HPDE6-E6E7 (cell line): ENCODE data around the gene SMIM9.
A peak's percentile ranks its signal among the peaks of the same experiment; 100 is the strongest.
"Not testable (repeated sequence)": the region's sequence is repeated elsewhere in the genome, so short reads cannot be mapped to it uniquely, and the experiment has no call there.

Experiments
- DNase-seq: peaks from one replicate; pipeline ENCODE4 v3.0.0; 2011; ENCODE audit warnings: missing footprints; ENCODE audit errors: extremely low spot score

Gene SMIM9

DNA sequence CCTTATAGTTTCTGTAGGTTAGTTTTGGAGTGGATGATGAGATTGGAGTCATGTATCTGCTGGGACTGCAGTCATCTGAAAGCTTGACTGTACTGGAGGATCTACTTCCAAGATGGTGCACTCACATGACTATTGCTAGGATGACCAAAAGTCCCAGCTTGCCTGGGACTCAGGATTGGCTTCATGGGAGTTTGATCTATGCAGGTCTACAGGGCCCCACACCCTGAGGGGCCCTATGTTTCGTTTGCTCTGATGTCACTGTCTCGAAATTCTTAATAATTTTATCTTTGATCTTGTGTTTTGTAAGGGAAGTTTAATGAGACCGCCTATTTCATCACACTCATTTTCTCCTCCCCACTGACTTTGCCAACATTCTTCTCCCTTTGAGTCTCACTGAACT is at the start of gene SMIM9:
SMIM9 (minus strand) TSS at position 101 of the 400 bp plus-strand sequence. CDS start 3,806 bp downstream, outside the sequence.
- DNase-seq = no peak

DNA sequence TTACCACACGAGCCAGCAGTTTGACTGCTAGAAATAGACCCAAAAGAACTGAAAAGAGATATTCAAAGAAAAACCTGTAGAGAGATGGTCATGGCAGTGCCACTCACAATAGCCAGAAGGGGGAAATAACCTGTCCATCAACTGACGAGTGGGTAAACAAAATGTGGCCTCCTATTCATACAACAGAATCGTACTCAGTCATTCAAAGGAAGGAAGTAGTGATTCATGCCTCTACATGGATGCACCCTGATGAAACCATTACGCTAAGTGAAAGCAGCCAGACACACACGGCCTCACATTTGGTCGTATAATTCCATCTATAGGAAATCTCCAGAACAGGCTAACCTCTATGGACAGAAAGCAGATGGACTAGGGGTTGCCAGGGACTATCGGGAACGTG is 49.6 kb upstream of the SMIM9 start:
- not testable (repeated sequence) for DNase-seq

DNA sequence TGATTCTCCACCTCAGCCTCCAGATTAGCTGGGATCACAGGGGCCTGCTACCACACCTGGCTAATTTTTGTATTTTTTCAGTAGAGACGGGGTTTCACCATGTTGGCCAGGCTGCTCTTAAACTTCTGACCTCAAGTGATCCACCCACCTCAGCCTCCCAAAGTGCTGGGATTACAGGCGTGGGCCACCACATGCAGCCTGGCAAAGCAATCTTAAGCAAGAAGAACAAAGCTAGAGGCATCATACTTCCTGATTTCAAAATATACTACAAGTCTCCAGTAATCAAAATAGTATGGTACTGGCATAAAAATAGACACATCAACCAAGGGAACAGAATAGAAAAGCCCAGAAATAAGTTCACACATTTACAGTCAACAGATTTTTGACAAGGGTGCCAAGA is 38.9 kb upstream of the SMIM9 start:
- DNase-seq = no peak

DNA sequence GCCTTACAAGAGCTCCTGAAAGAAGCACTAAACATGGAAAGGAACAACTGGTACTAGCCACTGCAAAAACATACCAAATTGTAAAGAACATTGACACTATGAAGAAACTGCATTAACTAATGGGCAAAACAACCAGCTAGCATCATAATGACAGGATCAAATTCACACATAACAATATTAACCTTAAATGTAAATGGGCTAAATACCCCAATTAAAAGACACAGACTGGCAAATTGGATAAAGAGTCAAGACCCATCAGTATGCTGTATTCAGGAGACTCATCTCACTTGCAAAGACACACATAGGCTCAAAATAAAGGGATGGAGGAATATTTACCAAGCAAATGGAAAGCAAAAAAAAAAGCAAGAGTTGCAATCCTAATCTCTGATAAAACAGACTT is 34.1 kb upstream of the SMIM9 start:
- not testable (repeated sequence) for DNase-seq

DNA sequence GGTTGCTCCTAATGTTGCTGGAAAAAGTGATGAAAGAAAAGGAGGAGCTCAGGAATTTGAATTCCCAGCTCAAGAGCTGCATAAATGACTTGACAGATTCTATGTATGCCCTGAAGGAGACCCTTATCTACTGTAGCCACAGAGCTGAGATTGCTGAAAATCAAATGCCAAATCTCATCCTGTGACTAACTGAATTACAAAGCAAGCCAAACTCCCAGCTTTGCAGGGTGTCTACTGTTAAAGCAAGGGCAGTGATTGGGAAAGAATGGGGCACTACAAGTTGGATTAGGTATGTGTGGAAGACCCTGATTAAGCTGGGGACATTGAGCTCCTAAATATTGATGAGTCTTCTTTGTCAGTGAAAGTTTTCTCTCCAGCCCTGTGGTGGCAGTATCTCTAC is 20.8 kb upstream of the SMIM9 start:
- DNase-seq = no peak

DNA sequence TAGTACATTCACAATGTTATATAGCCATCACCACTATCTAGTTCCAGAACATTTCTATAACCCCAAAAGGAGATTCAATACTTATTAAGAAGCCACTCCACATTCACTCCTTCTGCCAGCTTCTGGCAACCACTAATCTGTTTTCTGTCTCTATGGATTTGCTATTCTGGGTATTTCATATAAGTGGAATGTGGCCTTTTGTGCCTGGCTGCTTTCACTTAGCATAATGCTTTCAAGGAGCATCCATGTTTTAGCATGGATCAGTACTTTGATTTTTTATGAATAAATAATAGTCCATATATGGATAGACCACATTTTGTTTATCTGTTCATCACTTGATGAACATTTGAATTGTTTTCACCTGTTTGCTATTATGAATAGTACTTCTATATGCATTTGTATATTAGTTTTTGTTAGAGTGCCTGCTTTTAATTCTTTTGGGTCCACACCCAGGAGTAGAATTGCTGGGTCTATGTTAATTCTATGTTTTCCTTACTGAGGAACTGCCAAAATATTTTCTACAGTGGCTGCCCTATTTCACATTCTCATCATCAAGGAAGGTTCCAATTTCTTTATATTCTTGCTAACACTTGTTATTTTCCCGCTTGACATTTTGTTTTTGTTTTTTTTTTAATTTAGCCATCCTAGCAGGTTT is 16.6 kb upstream of the SMIM9 start:
- no peak for DNase-seq

DNA sequence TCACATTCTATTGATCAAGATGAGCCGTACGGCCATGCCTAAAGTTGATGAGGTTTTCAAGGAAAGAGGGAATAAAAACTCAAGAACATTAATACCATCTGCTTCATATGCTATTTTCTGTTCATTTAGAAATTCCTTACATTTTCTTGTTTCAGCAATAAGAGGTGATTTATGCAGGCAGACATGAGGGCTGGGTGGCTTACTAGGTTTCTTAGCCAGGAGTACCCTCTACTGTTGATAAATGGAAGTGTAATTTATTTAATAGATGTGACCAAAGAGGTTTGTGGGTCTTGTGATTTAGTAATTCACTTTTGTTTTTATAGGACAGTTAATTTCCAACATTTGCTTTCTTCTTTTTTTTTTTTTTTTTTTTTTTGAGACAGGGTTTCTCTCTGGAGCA is 6.4 kb upstream of the SMIM9 start:
- peak; percentile 44 for DNase-seq

DNA sequence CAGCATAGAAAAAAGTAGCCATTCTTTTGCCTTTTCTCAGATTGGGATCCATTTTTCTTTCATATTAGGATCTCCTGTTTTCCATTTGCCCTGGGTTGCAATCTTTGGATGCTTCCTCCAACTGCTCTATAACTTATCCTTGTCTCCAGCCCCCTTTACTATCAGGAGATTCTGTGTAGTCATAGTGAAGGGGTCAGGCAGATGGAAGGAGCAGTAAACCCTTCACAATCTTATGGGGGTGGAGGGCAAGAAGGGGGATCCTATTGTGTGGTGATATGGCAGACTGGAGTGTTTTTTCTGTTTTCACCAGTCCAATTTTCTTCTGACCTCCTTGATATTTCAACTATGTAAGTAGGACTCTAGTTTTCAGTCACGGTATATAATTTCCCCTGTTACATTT is 1.7 kb upstream of the SMIM9 start:
- no peak for DNase-seq

DNA sequence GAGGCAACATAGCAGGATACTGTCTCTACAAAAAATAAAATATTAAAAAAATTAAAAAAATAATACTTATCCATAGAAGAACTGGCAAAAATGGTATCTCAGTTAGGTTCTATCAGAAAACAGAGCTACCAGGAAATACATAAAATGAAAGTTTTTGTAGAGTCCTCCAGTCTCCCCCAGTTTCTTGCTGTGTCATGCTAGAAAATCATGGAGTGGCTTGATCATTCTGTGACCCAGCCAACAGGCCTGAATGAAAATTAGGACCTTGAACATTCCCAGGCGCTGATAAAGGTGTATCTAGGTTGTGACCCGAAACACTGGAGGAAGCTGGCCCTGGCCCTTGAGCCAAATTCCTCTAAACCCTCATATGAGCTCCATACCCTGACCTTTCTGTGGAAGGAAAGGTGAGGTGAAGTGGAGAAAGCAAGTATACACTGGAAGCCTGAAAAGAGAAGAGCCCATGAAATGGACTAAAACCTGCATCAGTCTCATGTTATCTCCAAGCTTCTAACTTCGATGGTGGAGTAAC is 652 bp downstream of the SMIM9 start:
- DNase-seq = no peak

DNA sequence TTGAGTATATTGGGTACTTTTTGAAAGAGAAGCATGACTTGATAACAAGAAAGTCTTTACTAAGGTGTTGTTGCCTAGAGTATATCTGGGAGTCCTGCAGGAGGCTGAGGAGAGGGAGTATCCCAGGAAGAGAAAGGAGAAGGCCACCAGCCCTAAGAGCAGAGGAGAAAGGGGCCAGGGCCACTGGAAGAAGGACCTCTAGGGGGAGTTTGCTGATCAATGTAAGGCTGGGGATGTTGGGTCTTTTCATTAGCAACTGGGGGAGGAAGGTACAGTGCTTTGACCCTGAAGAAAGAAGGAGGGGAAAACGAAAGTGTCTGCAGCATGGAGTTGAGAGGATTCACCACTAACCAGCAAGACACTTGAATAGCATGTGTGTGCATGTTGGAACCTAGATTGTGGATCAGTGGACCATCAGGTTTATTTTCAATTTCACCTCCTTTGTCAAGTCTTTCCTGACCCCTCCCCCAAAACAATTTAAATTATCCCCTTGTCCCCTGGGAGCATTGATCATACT is 4.5 kb downstream of the SMIM9 start:
- DNase-seq = no peak

DNA sequence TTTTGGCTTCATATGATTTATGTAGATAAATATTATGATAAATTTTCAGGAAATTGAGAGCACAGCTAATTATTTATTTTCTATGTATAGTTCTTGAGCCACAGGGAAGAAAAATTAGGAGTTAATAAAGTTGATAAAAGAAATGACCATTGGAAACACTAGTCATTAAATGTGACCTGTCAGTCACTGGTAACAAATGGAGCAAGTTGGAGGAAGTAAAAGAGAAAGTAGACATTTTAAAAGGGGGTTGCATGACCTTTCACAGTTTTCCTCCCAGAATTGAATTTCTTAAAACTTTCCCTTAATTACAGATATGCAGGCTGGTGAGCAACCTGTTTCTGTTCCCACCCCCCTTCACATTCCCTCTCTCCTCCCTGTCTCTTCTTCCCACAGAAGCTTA is 5.3 kb downstream of the SMIM9 start:
- no peak for DNase-seq

DNA sequence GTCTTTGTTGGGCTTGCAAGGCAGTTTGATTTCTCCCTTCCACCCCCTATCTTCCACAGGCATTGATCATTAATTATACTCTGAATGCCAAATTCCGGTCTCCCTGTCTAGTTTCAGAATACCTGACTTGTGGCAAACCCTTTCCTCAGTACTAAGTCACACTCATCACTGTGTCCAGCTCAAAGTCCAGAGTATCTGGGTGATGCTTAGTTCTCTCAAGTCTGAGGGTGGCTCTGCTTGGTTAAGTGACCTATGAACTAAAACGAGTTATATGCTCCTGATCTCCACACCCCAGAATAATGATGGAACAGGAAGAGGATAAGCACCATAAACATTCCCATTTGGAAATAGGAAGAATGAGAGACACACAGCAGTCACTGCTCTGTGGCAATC is 6.5 kb downstream of the SMIM9 start:
- DNase-seq = no peak

DNA sequence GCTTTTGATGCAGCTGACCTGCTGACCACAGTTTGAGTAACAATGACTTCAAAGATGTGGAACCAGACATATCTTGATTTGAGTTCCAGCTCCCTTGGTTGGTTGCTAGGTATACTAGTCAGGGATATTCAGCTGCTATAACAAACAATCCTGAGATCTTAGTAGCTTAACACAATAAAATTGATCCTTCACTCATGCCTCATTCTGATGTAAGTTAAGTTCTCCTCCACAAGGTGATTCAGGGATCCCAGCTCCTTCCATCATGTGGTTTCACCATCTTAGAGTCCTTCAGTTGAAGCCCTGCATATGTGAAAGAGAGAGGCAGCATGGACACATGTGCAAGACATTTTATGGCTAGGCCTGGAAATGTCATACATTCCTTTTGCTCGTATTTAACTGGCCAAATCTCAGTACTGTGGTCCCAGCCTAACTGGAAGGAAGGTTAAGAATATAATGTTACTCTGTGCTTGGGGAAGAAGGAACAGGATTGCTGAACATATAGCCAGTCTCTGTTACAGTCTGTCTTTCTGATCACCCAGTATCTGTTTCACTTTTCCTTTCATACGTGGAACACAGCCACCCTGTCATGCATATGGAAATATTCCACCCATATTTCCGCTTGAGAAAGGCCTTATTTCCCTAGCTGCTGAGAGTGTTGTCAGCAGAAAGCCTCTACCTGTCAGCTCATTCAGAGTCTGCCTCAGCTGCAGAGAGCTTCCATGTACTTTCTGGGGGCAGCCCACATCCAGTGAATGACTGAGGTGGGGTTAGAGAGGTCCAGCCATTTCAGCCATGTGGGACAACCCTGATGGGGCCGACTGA is 7.1 kb downstream of the SMIM9 start:
- DNase-seq = no peak

DNA sequence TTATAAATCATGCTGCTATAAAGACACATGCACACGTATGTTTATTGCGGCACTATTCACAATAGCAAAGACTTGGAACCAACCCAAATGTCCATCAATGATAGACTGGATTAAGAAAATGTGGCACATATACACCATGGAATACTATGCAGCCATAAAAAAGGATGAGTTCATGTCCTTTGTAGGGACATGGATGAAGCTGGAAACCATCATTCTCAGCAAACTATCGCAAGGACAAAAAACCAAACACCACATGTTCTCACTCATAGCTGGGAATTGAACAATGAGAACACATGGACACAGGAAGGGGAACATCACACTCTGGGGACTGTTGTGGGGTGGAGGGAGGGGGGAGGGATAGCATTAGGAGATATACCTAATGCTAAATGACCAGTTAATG is 8.9 kb downstream of the SMIM9 start:
- not testable (repeated sequence) for DNase-seq

DNA sequence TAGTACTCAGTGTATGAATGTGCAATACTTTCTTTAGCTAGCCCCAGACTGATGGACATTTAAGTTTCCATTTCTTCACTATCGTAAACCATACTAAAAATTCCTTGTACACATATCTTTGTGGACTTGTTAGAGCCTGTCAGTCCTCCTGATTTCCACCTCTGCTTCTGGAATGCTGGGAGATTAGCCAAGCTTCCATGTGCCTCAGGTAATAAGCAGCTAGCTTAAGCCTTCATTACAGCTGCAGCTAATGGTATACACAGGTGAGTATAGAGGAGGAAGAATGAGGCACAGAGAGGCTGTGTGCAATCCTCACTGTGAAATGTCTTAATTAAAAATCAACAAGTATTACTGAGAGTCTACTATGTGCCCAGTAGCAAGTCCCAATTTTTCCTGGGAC is 9.8 kb downstream of the SMIM9 start:
- DNase-seq = no peak

DNA sequence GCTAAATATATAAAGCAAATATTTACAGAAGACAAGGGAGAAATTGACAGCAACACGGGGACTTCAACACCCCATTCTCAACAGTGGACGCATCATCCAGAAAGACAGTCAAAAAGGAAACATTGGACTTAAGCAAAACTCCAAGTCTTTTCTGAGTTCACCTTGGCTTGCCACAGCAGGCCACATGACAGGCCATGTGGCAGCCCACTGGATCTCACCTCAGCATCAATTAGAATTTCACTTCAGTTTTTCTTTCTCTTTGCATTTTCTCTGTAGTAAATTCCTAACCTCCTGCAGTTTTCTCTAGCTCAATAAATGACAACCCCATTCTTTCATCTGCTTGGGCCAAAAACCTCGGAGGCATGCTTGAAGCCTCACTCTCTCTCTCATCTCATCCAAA is 12.4 kb downstream of the SMIM9 start:
- no peak for DNase-seq

DNA sequence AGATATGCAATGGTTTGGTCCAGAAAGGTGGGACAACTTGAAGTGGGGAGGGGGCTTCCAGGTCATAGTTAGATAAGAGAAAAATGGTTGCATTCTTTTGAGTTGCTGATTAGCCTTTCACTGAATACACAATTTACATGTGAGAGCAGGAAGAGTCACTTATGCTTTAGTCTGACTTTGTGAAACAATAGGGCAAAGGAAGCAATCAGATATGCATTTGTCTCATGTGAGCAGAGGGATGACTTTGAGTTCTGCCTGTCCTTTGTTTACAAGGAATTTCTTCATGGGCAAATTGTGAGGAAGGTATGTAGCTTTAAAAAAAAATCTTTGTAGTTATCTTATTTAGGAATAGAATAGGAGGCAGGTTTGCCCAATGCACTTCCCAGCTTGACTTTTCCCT is 12.9 kb downstream of the SMIM9 start:
- DNase-seq = no peak

DNA sequence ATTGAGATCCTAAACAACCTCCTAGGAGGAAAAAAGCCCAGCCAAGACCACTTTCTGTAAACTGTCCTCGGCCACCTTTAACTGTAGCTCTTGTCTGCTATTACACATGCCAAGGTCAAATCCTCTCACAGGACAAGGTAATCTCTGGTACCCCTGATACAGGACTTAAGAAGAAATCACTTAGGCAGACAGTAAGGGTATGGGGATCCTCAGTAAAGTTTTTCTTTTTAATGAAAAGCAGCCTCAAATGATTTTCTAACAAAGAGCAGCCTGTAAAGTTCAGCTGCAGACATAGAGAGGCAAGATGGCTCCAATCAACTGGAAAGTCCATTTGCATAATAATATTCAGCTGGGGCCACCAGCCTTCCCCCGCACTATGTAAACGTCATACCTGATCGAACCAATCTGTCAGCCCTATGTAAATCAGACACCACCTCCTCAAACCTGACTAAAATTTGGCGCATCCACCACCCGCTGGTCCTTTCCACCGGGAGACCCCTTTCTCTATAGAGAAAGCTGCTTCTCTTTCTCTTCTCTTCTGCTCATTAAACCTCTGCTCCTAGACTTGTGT is 14.6 kb downstream of the SMIM9 start:
- DNase-seq = no peak

DNA sequence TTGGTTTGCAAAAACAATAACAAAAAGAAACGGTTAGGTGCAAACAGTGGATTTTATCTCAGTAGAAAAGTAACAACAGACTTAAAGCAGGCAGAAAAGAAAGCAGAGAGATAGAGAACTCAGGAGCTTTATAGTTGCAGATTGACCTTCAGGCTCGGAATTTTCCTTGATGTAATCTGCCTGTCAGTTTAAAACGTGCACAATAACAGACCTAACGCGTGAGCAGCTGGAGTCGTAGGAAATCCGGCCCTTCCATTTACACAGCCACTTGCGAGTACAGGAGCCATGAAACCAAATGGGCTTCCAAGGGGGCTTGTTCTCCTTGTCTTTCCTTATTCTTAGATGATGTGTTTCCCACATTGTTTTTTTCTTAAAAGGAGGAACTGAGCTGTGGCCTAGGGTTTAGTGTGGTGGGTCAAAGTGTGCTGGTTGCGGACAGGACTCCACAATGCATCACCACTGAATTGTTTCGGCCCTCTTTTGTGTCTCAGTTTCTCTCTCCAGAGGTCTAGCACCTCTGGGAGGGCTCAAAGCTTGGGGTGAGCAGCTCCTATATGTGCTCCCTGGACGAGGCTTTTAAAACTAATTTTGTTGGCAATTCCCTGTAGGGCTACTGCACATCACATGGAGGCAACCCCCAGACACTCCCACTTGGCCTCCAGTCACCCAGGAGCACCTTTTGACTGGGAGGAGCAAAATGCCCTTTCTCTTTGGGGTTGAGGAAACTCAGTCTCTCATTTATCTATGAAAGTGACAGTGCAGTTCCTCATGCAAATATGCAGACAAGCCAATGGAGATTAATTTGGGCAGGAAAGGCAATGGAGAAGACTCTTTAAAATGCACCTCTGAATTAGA is 15.3 kb downstream of the SMIM9 start:
- no peak for DNase-seq

DNA sequence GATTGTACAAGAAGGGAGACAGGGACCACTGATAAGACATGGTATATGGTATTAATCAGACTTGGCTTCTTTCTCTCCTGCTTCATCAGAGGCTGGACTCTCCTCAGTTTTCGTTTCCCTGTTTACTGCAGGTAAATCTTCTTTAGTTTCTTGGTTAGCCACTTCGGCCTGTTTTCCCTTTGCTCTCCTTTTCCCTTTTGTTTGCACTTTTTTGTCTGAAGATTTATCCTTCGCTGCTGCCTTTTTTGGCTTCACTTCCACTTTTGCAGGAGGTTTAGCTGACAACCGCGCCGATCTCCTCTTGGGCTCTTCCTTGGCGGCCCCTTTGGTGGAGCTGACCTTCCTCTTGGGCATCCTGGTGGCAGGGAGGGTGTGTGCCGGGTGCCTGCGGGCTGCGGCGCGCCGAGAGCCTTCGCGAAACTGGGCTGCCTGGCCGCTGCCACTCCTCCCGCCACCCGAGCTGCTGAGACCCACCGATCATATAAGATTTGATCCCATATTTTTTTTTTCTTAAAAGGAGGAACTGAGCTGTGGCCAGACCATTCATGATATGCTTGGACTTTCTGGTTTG is 17.3 kb downstream of the SMIM9 start:
- DNase-seq = not testable (repeated sequence)

DNA sequence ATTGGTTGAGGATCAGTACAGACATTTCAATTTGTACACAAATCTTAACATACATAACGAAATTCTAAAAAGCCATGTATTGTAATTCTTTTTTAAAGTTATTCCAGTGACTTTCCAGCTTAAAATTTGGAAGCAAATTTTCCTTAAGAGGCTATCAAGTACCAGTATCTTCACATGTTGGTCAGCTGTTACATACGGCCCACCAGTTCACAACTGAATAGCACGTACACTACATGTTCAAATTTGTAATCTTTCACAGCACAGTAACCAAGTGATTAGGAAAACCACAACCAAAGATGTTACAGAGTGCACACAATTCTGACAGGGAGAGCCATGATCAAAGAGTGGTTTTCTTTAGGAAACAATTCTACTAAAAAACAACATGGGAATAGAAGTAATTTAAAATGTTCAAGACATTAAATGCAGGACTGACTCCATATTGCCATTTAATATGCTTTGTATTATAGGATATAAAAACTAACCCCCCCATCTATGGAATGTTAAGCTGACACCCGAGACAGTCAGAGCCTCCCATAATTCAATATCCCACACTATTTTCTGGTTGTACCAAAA is 18.1 kb downstream of the SMIM9 start:
- DNase-seq = not testable (repeated sequence)
